MCF 10A (cell line): ENCODE results near the gene AAR2. TPM values are rescaled to one million over a fixed set of nuclear protein-coding genes. Genes with fewer than 3 reads are reported as not detected.

ENCODE experiments used
- BruUV-seq: library from RNA; stranded (reverse); fragments of 400-500 nt; replicated peaks from 2 replicates; lab custom pipeline; 2021; lab: Mats Ljungman, UMichigan
- CTCF ChIA-PET: fragments of 300-600 bp; sonication (Branson Sonifier 250); formaldehyde crosslinking; extraction: SDS; loops from one replicate; lab custom pipeline; 2021; ENCODE audit warnings: antibody characterized with exemption, inconsistent platforms; lab: Yijun Ruan, JAX
- POLR2A ChIA-PET: fragments of 300-600, 350-650 bp; sonication (Branson Sonifier 250); formaldehyde crosslinking; extraction: SDS; loops from one replicate; lab custom pipeline; 2020; ENCODE audit warnings: antibody characterized with exemption, inconsistent platforms; lab: Yijun Ruan, JAX
- DNase-seq: peaks from one replicate; pipeline ENCODE4 v3.0.0-alpha.2; 2018; ENCODE audit not compliant: unreplicated experiment
- H3K27ac Mint-ChIP-seq: one replicate; pipeline ENCODE4 v1.8.0; 2022; ENCODE audit warnings: mild to moderate bottlenecking, low read depth, mixed read lengths; ENCODE audit not compliant: unreplicated experiment
- H3K27me3 Mint-ChIP-seq: one replicate; pipeline ENCODE4 v1.8.0; 2022; ENCODE audit warnings: mixed read lengths; ENCODE audit not compliant: insufficient read depth, unreplicated experiment
- H3K36me3 Mint-ChIP-seq: one replicate; pipeline ENCODE4 v1.8.0; 2022; ENCODE audit warnings: mild to moderate bottlenecking, moderate library complexity, mixed read lengths; ENCODE audit not compliant: insufficient read depth, unreplicated experiment
- H3K4me1 Mint-ChIP-seq: one replicate; pipeline ENCODE4 v1.8.0; 2022; ENCODE audit warnings: mixed read lengths; ENCODE audit not compliant: insufficient read depth, unreplicated experiment
- H3K4me3 Mint-ChIP-seq: one replicate; pipeline ENCODE4 v1.8.0; 2022; ENCODE audit warnings: mild to moderate bottlenecking, moderate library complexity, mixed read lengths; ENCODE audit not compliant: unreplicated experiment
- H3K9me3 Mint-ChIP-seq: one replicate; pipeline ENCODE4 v1.8.0; 2022; ENCODE audit warnings: mixed read lengths; ENCODE audit not compliant: unreplicated experiment
- intact Hi-C: fragments of 100-400 bp; cut with micrococcal nuclease; formaldehyde crosslinking; loops from 2 replicates; pipeline ENCODE4 v1.14.1; 2022
- total RNA-seq: library from RNA; stranded (reverse); gene quantifications from 2 replicates; pipeline ENCODE4 v1.2.3, GENCODE V29; 2022
- TF ChIP-seq, protein P1 (sequence below): fragments of 200-600 bp; IDR thresholded peaks from one replicate; pipeline ENCODE4 v1.8.0; 2022; ENCODE audit warnings: antibody characterized with exemption, mild to moderate bottlenecking; ENCODE audit not compliant: unreplicated experiment

The AAR2 gene
- total RNA-seq, 1 experiment from 2014 or later: 21.0 TPM

DNA sequence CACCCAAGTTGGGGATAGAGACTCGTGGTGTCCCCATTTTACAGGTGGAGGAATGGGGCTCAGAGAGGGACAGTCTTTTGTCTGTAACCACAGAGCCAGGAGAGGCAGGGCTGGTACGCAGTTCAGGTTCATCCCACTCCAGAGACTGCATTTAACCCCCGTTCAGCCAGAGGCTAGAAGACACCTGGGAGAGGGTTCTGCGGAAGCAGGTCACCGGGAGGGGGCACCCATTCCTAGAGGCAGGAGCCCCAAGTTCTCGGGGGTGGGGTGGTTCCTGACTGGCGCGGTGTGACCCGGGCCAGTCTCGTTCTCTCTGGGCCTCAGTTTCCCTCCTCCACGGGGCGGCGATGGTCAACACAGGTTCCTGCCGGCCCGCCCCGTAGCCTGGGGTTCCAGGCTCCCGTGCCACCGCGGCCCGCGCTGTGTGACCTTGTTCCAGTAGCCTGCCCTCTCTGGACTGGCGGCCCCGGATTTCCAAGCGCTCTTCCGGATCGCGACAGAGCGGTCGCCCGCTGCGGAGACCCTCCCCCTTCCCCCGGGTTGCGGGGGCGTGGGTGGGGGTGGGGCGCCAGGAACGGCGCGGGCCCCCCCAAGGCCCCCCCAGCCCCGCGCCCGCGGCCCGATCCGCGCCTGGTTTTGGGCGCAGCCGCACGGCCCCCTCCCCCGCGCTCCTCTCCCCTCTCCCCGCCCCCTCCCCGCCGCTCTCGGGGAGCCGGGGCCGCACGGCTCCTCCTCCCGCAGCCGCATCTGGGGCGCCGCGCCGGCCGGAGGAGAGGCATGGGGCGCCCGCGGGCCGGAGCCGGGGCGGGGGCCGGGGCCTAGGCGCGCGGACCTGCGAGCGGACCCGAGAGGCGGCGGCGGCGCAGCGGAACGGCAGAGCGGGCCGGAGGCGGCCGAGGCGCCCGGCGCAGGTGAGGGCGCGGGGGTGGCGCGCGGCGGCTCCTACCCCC lies 69.6 kb downstream of the AAR2 start, which contains the start of gene DLGAP4:
Gene DLGAP4 (plus strand): TSS at position 738 of the 950 bp plus-strand sequence. CDS start 125,379 bp downstream, outside the sequence.
- no TSS peak for BruUV-seq
- H3K4me1 Mint-ChIP-seq: no peaks in the 10 kb centered on the region
- CTCF ChIA-PET: no interaction called here

More for the DNA sequence above, 69.6 kb downstream of the AAR2 start, which contains the start of gene DLGAP4:
- H3K36me3 Mint-ChIP-seq: no peaks in the 10 kb centered on the region
- POLR2A ChIA-PET: no interaction called here
- H3K4me3 Mint-ChIP-seq: no peak within 1 kb of the TSS
- H3K27ac Mint-ChIP-seq: no peak within 1 kb of the TSS
- TF ChIP-seq, protein P1, sequence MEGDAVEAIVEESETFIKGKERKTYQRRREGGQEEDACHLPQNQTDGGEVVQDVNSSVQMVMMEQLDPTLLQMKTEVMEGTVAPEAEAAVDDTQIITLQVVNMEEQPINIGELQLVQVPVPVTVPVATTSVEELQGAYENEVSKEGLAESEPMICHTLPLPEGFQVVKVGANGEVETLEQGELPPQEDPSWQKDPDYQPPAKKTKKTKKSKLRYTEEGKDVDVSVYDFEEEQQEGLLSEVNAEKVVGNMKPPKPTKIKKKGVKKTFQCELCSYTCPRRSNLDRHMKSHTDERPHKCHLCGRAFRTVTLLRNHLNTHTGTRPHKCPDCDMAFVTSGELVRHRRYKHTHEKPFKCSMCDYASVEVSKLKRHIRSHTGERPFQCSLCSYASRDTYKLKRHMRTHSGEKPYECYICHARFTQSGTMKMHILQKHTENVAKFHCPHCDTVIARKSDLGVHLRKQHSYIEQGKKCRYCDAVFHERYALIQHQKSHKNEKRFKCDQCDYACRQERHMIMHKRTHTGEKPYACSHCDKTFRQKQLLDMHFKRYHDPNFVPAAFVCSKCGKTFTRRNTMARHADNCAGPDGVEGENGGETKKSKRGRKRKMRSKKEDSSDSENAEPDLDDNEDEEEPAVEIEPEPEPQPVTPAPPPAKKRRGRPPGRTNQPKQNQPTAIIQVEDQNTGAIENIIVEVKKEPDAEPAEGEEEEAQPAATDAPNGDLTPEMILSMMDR: no peak
- no peak for DNase-seq
- intact Hi-C loops: no loop called here
- peaks cover 85% of the 10 kb centered on the region for H3K27me3 Mint-ChIP-seq
- H3K9me3 Mint-ChIP-seq: no peaks in the 10 kb centered on the region

Other genes with a start within 250 kb of the AAR2 start
- 6.7 and 10.1 TPM in 2 replicates for gene EPB41L1, start 81.7 kb upstream of the AAR2 start, total RNA-seq
- 80.3 and 87.6 TPM in 2 replicates for gene DLGAP4, start 69.9 kb downstream of the AAR2 start, total RNA-seq